ENCODE measurements around the gene LAYN.

Gene LAYN, protein sequence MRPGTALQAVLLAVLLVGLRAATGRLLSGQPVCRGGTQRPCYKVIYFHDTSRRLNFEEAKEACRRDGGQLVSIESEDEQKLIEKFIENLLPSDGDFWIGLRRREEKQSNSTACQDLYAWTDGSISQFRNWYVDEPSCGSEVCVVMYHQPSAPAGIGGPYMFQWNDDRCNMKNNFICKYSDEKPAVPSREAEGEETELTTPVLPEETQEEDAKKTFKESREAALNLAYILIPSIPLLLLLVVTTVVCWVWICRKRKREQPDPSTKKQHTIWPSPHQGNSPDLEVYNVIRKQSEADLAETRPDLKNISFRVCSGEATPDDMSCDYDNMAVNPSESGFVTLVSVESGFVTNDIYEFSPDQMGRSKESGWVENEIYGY

DNA sequence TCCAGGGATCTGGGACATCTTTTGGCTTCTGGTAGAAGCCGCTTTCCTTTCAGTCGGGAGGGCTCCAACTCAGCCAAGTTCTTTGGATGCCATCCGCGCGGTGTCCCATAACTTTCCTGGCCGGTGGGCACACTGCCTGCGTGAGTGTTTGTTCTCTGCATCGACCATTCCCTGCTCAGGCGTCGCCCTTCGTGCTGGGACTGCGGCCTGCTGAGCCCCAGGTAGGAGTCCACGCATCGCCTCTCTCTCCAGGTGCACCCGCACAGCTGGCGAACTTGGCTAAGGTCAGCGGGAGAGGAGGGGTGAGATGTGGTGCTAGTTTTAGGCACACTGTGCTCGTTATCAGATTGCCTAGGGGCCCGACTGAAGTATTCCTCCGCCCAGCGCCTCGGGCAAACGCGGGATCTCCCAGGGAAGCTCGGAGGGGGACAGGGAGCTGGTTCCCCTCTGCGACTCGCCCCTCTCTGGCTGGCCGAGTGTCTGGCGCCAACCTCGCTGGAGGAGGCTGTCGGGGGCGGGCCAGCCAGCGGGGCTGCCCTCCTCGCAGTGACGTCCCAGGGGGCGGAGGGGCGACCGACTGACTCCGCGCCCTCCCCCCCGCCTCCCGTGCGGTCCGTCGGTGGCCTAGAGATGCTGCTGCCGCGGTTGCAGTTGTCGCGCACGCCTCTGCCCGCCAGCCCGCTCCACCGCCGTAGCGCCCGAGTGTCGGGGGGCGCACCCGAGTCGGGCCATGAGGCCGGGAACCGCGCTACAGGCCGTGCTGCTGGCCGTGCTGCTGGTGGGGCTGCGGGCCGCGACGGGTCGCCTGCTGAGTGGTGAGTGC, at the start of gene LAYN:
TSS of gene LAYN (plus strand) at position 607 of the 823 bp plus-strand sequence. CDS start at position 731, 124 bp downstream.
- DNase-seq (ENCODE audit: low read depth in 2 of 2, low spot score in 1 of 2) = peak in 1 of 2 donors; percentile 35

DNA sequence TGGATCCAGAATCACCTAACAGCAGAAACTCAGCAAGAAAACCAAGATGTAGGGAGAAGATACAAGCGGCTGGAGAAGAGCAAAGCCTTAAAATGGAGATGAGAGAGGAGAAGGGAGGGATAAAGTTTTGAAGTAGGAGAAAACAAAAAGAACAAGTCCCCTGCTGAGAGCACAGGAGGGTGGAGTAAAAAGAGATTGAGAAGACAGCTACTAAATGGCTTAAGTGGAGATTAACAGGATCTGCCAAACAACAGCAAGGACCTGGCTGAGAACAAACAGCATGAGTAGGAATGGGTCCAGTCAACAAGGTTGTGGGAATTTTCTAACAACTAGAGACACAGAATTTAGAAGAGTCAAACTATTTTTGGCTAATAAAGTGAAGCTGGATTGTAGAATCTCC, 46.5 kb upstream of the LAYN start:
- no peak for DNase-seq (ENCODE audit: low read depth in 2 of 2, low spot score in 1 of 2)

DNA sequence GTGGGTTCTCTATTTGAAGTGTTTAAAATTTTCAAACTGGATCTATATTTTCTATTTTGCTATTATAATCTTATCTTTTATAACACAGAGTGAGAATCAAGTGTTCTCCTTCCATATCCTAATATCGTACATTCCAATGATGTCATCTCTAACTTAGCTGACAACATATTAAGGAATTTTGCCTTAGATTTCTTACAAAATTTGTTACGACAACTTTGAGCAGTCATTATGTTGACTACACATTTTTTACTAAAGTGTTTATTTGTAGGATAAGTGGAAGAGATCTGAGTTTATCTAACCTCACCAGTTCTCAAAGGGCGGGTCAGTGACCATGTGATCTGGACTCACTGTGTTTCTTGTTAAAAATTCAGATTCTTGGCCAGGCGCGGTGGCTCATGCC, 41.0 kb upstream of the LAYN start:
- no peak for DNase-seq (ENCODE audit: low read depth in 2 of 2, low spot score in 1 of 2)

DNA sequence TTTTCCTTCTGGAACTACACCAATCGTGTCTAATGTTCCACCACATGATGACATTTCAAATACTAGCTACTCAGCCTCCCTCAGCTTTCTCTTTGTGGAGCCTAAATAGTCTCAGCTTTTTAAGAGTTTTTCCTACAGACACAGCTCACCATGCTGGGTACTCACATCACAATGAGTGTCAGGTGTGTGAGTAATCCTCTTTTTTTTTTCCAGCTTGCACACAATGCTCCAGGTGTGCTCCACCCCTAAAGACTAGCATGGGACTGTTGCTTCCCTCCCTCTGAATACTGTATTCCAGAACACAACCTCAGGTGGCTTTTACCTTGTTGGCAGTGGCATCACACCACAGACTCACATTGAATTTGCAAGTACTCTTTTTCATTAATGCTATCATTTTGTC, 40.0 kb upstream of the LAYN start:
- DNase-seq (ENCODE audit: low read depth in 2 of 2, low spot score in 1 of 2) = no peak

DNA sequence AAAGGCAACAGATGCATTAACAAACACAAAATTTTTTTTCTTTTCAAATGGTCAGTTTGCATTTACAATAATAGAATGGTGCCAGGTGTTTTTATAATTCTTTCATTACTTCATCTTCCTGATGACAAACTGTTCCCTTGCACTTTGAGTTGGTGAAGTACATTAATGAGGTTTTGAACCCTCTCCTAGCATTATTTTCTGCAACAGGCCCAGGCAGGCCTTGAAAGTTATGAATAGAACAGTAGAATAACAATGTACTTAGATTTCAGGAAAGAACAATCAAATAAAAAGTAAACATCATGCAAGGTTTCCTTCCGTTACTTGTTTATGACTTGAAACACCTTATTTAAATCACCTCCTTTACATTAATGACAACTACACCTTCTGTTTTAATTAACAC, 37.9 kb upstream of the LAYN start:
- no peak for DNase-seq (ENCODE audit: low read depth in 2 of 2, low spot score in 1 of 2)

DNA sequence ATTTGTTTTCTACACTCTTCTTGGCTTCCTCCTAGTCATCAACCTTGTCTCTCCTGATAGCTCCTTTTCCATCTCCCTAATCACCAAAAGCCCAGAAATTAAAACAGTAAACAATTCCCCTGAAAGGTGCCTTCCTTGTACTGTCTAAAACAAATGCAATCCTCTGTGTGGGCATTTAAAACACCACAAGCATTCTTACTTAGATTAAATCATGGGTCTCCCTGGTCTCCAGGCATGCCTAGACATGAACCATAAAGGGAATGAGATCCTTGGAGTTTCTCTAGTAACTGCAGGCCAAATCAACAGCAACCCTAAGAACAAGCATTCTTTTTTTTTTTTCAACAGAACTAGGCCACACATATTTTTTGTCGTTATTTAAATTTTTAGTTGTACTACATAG, 30.2 kb upstream of the LAYN start:
- DNase-seq (ENCODE audit: low read depth in 2 of 2, low spot score in 1 of 2) = no peak

DNA sequence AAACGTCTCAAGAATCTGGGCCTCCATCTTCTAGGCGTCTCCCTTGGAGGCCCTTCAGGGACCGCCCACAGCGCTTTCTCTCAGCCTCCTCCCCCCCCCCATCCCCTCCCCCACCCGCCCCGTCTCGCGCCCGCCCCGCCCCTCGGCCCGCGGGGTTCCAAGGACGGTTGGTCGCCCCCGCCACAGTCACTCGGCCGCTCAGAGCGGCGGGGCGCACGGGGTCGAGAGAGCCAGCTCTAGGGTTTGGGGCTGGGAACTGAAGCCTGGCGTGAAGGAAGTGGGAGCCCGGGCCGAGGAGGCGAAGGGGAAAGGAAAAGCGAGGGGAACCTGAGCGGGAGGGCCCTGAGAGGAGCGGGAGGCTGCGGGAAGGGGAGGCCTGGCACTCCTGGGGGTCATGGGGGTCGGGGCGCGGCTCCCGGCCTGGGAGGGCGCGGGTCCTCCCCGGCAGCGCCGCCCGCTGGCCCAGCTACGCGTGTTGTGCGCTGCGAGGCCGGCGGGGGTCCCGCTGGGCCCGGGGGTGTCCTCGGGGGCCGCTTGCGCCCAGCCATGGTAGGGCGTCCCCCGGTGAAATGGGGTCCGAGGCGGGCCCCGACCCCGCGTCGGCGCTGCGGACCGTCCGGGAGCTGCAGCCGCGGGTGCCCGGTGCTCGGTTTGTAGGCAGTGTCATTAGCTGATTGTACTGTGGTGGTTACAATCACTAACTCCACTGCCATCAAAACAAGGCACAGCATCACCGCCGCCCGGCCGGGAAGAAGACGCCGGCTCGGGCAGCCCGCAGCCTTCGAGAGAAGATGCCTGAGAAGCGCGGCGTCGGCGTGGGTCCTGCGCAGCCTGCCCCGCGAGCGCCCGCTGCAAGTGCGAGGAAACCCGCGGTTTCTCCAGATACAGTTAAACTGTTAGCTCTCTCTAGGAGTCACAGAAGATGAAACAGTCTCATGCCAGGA, 28.0 kb upstream of the LAYN start, which contains the start of gene BTG4:
TSS of gene BTG4 (minus strand) at position 91 of the 944 bp plus-strand sequence. CDS start 13,610 bp downstream, outside the sequence.
- DNase-seq (ENCODE audit: low read depth in 2 of 2, low spot score in 1 of 2) = no peak

DNA sequence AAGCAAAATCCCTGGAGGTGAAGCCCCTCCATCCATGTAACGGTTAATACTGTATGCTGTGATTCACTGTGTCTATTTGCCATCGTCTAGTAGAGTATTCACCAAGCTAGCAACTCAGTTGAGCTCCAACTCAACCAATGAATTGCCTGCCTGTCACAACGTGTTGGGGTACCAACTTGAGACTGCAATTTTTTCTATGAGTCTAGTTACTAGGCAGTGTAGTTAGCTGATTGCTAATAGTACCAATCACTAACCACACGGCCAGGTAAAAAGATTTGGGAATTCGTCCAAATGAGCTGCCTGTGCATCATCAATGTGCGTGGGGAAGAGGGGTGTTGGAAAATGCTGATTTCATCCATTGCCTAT, 27.3 kb upstream of the LAYN start:
- DNase-seq (ENCODE audit: low read depth in 2 of 2, low spot score in 1 of 2) = no peak

DNA sequence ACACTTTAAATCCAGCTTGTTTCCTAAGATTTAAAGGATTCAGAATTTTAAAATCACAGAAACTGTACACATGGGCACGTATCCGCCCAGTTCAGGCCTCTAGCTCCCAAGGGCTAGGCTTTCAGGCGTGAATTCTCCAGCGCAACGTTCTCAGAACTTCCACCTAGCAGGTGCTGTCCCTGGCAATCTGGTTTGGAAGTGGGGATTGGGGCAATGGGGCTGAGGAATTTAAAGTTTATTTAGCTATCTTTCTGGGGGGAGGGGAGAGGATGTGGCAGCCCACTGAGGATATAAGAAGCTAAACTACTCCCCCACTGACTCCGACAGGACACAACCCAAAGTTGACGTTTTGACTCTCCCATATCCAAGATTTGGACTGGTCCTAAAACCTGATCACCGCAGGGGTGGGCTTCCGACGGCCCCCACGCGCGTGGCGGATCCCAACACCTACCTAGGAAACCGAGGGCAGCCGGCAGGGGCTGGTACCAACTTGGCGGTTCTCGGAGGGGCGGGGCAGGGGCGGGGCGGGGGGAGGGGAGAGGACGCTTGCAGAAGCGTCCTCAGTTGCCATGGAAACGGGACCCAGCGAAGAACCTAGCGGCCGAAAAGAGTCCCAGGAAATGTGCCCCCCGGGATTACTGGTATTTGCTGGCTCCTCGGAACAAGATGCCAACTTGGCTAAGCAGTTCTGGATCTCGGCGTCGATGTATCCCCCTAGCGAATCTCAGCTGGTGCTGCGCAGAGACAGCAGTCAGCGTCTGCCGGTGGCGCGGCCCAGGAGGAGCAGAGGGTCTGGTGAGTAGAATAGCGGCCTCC, 26.1 kb upstream of the LAYN start, which contains the start of gene HOATZ:
TSS of gene HOATZ (plus strand) at position 563 of the 816 bp plus-strand sequence. CDS start at position 570, 7 bp downstream.
- no peak for DNase-seq (ENCODE audit: low read depth in 2 of 2, low spot score in 1 of 2)

DNA sequence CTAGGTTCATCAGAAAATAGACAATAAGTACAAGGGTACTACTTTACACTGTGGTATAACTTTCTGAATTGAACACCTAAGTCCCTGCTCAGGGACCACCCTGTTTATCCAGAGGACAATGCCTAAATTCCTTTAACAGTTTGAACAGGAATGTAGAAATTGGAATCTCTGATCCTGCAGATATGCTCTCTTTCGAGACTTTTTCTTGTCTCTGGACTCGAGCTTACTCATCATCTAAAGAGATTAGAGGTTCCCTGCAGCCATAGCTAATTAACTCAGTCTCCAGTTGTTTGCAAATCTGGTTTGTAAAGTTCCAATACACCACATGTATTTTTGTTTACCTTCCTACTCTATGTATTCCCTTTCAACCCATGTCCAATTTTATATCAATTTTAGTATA, 24.9 kb upstream of the LAYN start:
- DNase-seq (ENCODE audit: low read depth in 2 of 2, low spot score in 1 of 2) = no peak

DNA sequence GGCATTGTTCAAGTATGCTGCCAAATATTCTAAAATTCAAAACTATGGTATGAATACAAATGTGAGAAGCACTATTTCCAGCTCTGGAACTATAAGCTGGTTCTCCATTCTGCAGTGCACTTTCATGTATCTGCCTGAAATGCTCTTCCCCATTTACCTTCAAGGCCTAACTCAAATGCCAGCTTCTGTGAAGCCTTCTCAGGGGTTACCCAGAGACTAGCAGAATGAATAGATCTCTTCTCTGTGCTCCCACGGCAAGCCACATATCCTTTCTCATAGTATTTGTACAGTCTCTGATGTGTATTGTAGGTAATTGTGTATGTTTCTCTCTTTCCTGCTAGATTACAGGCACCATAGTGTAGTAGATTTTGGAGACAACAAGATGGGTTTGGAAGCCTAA, 21.9 kb upstream of the LAYN start:
- DNase-seq (ENCODE audit: low read depth in 2 of 2, low spot score in 1 of 2) = no peak

DNA sequence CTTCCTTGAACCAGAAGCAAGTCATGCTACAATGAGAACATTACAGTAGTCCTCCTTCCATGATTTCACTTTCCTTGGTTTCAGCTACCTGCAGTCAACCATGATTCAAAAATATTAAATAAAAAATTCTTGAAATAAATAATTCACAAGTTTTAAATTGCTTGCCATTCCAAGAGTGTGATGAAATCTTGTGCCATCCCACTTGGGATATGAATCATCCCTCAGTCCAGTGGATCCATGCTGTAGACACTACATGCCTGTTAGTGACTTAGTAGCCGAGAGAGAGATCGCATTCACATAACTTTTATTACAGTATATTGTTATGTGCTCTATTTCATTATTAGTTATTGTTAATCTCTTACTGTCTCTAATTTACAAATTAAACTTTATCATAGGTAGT, 20.0 kb upstream of the LAYN start:
- DNase-seq (ENCODE audit: low read depth in 2 of 2, low spot score in 1 of 2) = no peak

DNA sequence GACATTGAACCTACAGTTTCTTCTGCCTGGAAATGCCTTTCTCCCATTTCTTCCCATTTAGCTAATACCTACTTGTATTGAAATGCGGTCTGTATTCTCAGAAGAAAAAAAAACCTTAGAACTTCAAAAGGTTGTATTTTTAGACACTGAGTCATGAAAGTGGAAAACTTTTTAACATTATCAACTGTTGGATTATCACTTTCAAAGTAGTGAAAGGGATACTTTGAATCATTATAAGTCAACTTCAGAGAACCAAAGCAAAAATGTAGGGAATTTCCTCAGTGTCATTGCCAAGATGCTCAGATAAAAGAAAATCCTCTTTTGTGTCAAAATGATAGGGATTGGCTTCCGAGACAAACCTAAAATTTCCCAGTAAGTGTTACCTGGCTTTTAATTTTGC, 19.4 kb upstream of the LAYN start:
- DNase-seq (ENCODE audit: low read depth in 2 of 2, low spot score in 1 of 2) = no peak

DNA sequence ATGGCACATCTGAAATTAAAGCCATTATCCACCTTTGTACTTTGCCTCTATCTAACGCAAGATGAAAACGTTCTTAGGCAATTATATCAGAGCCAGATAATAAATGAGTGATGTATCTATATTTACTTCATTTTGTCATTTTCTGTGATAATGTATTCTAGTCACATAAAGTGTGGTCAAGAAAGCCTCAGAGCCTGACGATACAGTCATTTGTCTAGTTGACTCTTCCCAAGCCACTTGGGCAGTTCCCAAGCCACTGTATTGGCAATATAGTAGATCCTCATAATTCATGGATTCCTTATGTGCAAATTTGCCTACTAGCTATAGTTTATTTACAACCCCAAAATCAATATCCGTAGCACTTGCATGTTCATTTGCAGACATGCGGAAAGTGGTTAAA, 18.1 kb upstream of the LAYN start:
- no peak for DNase-seq (ENCODE audit: low read depth in 2 of 2, low spot score in 1 of 2)

DNA sequence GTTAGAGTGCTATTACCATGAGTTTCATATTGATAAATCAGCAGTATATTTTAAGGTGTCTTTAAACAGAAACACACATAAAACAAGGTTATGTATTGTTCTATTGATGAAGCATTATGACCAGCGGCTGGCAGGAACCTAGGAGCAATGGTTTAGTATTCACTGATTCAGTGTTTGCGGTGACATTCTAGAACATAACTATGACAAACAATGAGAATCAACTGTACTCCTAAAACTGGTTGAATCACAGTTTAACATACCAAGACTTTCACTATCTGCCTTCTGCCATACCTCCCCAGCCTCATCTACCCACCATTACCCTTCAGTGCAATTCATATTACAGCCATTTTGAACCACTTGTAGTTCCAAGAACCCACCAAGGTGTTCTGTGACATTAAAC, 17.2 kb upstream of the LAYN start:
- no peak for DNase-seq (ENCODE audit: low read depth in 2 of 2, low spot score in 1 of 2)

DNA sequence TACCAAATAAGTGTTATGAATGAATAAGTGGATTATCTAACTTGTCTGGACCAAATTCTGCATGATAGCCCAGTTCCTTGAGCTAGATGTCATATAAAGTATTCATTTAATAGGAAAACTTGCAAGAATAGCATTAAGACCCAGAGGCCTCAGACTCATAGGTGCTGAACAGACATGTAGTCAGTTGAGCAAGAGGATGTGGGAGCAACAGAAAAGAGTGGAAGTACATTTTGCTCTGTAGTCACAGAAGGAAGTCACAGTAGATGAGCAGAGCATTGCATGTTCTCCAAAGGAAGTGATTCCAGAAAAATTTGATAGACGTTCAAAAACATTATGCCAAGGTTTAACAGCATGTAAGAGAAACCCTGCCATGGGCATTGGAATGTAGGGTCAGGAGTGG, 16.5 kb upstream of the LAYN start:
- no peak for DNase-seq (ENCODE audit: low read depth in 2 of 2, low spot score in 1 of 2)

DNA sequence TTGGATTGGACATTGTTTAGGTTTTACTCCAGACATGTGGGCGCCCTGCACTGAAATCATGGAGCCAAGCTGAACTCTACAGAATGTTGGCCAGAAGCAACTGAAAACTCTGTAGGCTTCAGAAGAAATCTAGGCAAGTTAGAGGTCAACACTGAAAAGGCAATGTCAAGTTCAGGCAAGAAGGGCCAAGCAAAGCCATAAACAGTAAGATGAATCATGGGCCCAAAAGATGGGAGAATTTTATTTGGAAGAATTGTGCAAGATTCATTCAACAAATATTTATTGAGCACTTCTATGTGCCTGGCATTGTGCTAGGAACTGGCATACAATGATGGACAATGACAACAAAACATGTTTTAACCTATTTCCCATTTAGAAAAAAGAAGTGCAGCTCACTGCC, 15.1 kb upstream of the LAYN start:
- no peak for DNase-seq (ENCODE audit: low read depth in 2 of 2, low spot score in 1 of 2)

DNA sequence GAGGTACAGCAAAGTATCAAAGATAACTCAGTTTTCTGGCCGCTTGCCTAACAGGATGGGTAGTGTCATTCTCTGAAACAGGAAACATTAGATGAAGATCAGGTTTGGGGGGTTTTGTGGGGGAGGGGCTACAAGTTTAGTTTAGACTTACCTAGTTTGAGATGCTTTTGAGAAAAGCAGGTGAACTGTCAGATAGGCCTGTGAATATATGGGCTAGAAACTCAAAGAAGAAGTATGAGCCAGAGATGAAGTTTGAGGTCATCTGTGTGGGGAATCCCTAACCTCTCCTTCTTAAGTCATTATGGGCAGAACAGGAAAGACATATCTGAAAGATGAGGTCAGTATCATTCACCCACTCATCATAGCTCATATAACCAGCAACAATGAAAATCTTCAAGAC, 14.0 kb upstream of the LAYN start:
- DNase-seq (ENCODE audit: low read depth in 2 of 2, low spot score in 1 of 2) = no peak

DNA sequence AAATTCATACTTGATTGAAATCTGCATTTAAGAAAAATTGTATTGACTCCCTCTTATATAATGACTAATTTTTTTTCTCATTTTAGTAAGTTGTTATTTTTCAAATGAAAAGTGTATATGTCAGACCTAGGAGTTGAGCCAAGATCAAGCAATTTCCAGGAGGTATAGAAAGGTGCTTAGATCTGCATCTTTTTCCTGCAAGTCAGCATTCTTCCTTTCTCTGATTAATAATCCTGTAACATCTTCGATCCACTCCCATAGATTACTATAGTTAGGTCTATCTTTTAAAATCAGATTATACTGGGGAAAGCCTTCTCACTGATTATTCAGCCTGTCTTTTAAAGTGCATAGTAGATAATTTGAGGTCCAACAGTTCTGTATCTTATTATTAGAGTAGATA, 13.2 kb upstream of the LAYN start:
- DNase-seq (ENCODE audit: low read depth in 2 of 2, low spot score in 1 of 2) = no peak

DNA sequence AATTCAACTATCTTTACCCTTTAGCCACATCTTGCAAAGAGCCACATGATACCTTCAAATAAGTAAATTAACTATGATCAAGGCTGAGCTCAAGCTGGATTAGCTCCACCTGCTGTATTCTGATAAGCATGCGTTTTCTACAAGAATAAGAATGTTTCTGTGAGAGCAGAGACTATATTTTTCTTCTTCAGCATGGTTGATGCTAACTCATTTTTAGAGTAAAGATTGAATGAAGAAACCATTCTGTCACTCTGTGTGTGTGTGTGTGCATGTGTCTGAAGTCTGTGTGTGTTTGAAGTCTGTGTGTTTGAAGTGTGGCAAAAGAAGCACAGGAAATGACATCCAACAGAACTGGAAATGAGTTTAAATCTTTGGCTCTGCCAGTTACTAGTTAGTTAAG, 12.0 kb upstream of the LAYN start:
- DNase-seq (ENCODE audit: low read depth in 2 of 2, low spot score in 1 of 2) = no peak

All from stimulated activated CD8-positive, alpha-beta memory T cell treated with anti-CD3 and anti-CD28 coated beads, Interleukin-4, amount 100 ng/mL, for 4 hours (primary cell).